Measurements from ENCODE around the gene CNPY4. TPM values are rescaled to one million over a fixed set of nuclear protein-coding genes. Genes with fewer than 3 reads are reported as not detected.

CNPY4 gene
- total and polyA plus RNA-seq, 2 donors (not counting 3 experiments of a cell fraction or from before 2014, with no cell fraction given) = 28.6 to 33.7 TPM

DNA sequence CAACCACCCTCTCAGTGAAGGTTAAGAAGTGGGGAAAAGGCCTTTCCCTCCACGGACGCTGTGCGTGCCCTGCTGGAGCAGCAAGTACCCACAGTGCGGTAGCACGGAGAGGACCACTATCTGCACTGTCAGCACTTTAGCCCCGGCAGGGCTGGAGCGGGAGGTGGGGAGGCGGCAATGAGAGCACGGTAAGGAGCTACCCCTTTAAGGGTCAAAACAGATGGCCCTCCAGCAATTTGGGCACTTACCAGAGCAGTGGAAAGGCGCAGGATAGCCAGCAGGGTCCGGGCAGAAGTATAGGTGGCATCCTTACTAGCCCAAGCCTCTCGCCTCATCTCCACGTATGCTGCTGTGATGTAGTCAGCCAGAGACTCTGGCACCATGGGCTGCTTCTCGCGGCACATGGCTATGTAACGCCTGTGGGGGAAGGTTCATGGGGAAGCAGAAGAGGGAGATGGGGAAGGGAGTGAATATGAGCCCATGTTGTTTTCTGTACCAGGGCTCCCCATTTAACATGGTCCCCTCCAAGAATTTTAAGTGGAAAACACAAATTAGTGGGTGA is 25.4 kb upstream of the CNPY4 start:
- TF ChIP-seq POLR2AphosphoS5 (IDR thresholded peaks at IDR 0.05; ENCODE audit: insufficient read depth, low read depth, low read length) (peak; percentile 23), FOS (IDR thresholded peaks at IDR 0.05; ENCODE audit: borderline replicate concordance, insufficient read depth, low read length) (no peak), MYC (IDR thresholded peaks at IDR 0.05; ENCODE audit: low read depth, low read length) (no peak), GATA2 (IDR thresholded peaks at IDR 0.05; ENCODE audit: insufficient read depth, insufficient read length, low read depth, low read length) (no peak)
- Histone ChIP-seq H2AFZ (ENCODE audit: low read depth, low read length) (no peak overlapping the region), H3K27me3 (ENCODE audit: control insufficient read depth in 2 of 2, insufficient read depth in 2 of 2, low read length in 2 of 2) (no peaks in the 10 kb centered on the region), H3K4me1 (ENCODE audit: control insufficient read depth, extremely low read depth, insufficient read depth, low read length) (peaks cover 20% of the 10 kb centered on the region), H3K36me3 (ENCODE audit: control insufficient read depth in 2 of 2, extremely low read depth in 1 of 2, insufficient read depth in 2 of 2, low read length in 2 of 2) (peaks cover 51 to 57% of the 10 kb centered on the region in 2 experiments), H3K4me2 (ENCODE audit: insufficient read depth, low read length) (no peak overlapping the region), H3K9ac (replicated peaks; ENCODE audit: extremely low read depth, insufficient read depth, low read length) (no peak overlapping the region), H3K79me2 (ENCODE audit: control insufficient read depth, insufficient read depth, low read length) (peaks cover 42% of the 10 kb centered on the region), H3K27ac (ENCODE audit: insufficient read depth, low read depth, low read length) (no peak overlapping the region), H3K9me3 (replicated peaks; ENCODE audit: control insufficient read depth, insufficient read depth, low read length) (no peaks in the 10 kb centered on the region), H3K9me1 (replicated peaks; ENCODE audit: control insufficient read depth, extremely low read depth, insufficient read depth, low read length) (no peaks in the 10 kb centered on the region), H3K4me3 (replicated peaks in 1 of 3; ENCODE audit: insufficient read depth in 1 of 3, low read depth in 1 of 3, low read length in 3 of 3) (no peak overlapping the region), H4K20me1 (replicated peaks; ENCODE audit: control insufficient read depth, extremely low read depth, insufficient read depth, low read length) (no peaks in the 10 kb centered on the region)
- intact Hi-C loops (cut with micrococcal nuclease) (no loop called here), dilution Hi-C loops (cut with MboI; ENCODE audit: extremely low pct_ligation_motif_present, low sequenced_read_pairs) (no loop called here)
- ChIA-PET CTCF (no interaction called here), POLR2A (no interaction called here)
- DNase-seq (ENCODE audit: low read depth, low spot score) (no peak), FAIRE-seq (no peak)
- BruUV-seq (replicated peaks) = no TSS peak

GRCh38 chr7:100095289-100095688 is 24.1 kb upstream of the CNPY4 start:
- no peak for FAIRE-seq
- H3K79me2 ChIP-seq (ENCODE audit: control insufficient read depth, insufficient read depth, low read length) = peaks cover 44% of the 10 kb centered on the region
- ChIA-PET CTCF (interaction anchor here (0.5 kb wide), 1 partner anchor 40 kb away, joined by 3 read pairs; no protein-coding TSS in a partner anchor), POLR2A (interaction anchor here (0.7 kb wide), 1 partner anchor 13 kb away, joined by 3 read pairs; no protein-coding TSS in a partner anchor)
- dilution Hi-C loops (cut with MboI; ENCODE audit: extremely low pct_ligation_motif_present, low sequenced_read_pairs) (no loop called here), intact Hi-C loops (cut with micrococcal nuclease) (no loop called here)
- no peak for DNase-seq (ENCODE audit: low read depth, low spot score)
- H3K27me3 ChIP-seq (ENCODE audit: control insufficient read depth in 2 of 2, insufficient read depth in 2 of 2, low read length in 2 of 2) = no peaks in the 10 kb centered on the region
- no peak overlapping the region for H3K4me2 ChIP-seq (ENCODE audit: insufficient read depth, low read length)
- H3K27ac ChIP-seq (ENCODE audit: insufficient read depth, low read depth, low read length) = no peak overlapping the region
- H3K9me3 ChIP-seq (replicated peaks; ENCODE audit: control insufficient read depth, insufficient read depth, low read length) = no peaks in the 10 kb centered on the region
- H4K20me1 ChIP-seq (replicated peaks; ENCODE audit: control insufficient read depth, extremely low read depth, insufficient read depth, low read length) = no peaks in the 10 kb centered on the region
- TF ChIP-seq EZH2 (IDR thresholded peaks at IDR 0.05; ENCODE audit: borderline replicate concordance, low read depth, low read length, severe bottlenecking) (no peak), MYC (IDR thresholded peaks at IDR 0.05; ENCODE audit: low read depth, low read length) (no peak), POLR2AphosphoS5 (IDR thresholded peaks at IDR 0.05; ENCODE audit: insufficient read depth, low read depth, low read length) (peak; percentile 11), POLR2A (IDR thresholded peaks at IDR 0.05; ENCODE audit: low read depth, low read length) (no peak)
- TF ChIP-seq, protein P1, sequence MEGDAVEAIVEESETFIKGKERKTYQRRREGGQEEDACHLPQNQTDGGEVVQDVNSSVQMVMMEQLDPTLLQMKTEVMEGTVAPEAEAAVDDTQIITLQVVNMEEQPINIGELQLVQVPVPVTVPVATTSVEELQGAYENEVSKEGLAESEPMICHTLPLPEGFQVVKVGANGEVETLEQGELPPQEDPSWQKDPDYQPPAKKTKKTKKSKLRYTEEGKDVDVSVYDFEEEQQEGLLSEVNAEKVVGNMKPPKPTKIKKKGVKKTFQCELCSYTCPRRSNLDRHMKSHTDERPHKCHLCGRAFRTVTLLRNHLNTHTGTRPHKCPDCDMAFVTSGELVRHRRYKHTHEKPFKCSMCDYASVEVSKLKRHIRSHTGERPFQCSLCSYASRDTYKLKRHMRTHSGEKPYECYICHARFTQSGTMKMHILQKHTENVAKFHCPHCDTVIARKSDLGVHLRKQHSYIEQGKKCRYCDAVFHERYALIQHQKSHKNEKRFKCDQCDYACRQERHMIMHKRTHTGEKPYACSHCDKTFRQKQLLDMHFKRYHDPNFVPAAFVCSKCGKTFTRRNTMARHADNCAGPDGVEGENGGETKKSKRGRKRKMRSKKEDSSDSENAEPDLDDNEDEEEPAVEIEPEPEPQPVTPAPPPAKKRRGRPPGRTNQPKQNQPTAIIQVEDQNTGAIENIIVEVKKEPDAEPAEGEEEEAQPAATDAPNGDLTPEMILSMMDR (IDR thresholded peaks at IDR 0.05; ENCODE audit: extremely low read depth in 1 of 2, insufficient read depth in 1 of 2, low read depth in 1 of 2, low read length in 2 of 2) = no peak
- no peak overlapping the region for H3K4me3 ChIP-seq (replicated peaks in 1 of 3; ENCODE audit: insufficient read depth in 1 of 3, low read depth in 1 of 3, low read length in 3 of 3)
- BruUV-seq (replicated peaks) = no TSS peak
- no peak overlapping the region for H3K9ac ChIP-seq (replicated peaks; ENCODE audit: extremely low read depth, insufficient read depth, low read length)
- H3K9me1 ChIP-seq (replicated peaks; ENCODE audit: control insufficient read depth, extremely low read depth, insufficient read depth, low read length) = no peaks in the 10 kb centered on the region
- H3K36me3 ChIP-seq (ENCODE audit: control insufficient read depth in 2 of 2, extremely low read depth in 1 of 2, insufficient read depth in 2 of 2, low read length in 2 of 2) = peaks cover 55 to 60% of the 10 kb centered on the region in 2 experiments
- no peak overlapping the region for H2AFZ ChIP-seq (ENCODE audit: low read depth, low read length)
- peaks cover 21% of the 10 kb centered on the region for H3K4me1 ChIP-seq (ENCODE audit: control insufficient read depth, extremely low read depth, insufficient read depth, low read length)
